SW 1271 (cell line): ENCODE measurements around the gene PCA3.
A peak's percentile ranks its signal among the peaks of the same experiment; 100 is the strongest.
"Not testable (repeated sequence)": the region's sequence is repeated elsewhere in the genome, so short reads cannot be mapped to it uniquely, and the experiment has no call there.

Experiments used
- DNase-seq, 2 experiments: peaks; one replicate each; lab custom pipeline; 2025; lab: John Stamatoyannopoulos, UW

PCA3 gene

DNA sequence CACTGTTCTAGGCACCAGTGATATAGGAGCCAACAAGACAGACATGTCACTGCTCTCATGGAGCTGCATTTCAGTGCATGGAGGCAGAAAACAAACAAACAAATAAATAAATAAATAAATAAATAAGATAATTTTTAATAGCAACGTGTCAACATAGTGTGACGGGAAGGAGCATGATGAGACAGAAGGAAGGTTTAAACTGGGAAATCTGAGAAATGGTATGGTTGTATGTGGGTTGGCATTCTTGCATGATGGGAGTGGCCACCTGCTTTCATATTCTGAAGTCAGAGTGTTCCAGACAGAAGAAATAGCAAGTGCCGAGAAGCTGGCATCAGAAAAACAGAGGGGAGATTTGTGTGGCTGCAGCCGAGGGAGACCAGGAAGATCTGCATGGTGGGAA, at the start of gene PCA3:
Gene PCA3 (plus strand): TSS at position 301 of the 400 bp plus-strand sequence.
- no peak for DNase-seq

- no peak for DNase-seq
These were observed 48.1 kb upstream of the PCA3 start for GRCh38 chr9:76716085-76716672.

- DNase-seq: no peak
These were observed 47.1 kb upstream of the PCA3 start for GRCh38 chr9:76717176-76717575.

DNA sequence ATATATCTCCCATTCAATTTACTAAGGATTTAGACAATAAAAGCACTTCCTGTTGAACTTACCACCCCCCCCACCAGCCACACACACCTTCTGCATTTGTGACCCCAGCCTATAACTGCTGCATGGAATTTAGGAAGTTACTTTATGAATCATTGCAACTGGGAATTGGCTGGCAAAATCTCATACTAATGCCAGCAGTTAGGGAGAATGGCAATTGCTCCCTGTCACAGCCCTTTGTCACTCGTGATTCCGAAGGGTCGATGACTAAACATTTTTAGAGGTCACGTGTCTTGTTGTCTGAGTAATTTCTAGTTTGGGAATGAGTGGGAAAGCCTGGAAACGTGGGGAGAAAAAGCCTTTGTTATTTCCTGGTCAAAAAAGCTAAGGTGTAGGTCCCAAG, 46.6 kb upstream of the PCA3 start:
- DNase-seq: no peak

DNA sequence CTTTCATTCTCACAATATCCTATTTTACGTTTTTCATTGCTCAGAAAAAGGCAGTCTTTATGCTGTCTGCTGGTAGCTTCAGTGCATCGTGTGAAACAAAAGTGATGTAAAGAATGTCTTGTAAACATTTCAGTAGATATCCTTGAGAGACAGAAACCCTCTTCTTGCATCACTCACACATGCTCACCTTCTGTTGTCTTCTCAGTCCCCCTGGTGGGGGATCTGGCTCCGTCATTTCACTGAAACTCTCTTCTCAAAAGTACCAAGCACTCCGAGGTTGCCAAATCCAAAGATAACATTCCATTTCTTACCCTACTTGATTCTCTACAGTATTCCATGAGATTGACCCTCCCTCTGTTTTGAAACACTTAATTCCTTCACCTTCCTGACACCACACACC, 46.1 kb upstream of the PCA3 start:
- DNase-seq: no peak

DNA sequence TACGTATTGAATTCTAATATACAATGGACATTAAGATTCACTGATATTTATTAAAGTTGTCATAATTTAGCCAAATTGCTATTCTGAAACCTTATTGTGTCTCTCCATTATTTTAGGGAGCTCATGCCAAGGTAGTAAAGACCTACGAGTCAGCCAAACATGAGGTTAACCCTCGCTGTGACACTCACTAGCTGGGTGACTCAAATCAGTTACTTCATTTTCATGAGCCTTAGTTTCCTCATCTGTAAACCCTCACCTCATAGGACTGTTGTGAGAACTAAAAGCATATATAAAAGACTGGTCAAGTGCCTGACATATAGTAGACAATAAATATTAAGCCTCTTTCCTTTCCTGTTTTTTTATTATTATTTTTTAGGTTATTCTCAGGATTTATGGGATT, 44.0 kb upstream of the PCA3 start:
- no peak for DNase-seq

- no peak for DNase-seq
These were observed 39.2 kb upstream of the PCA3 start for GRCh38 chr9:76725011-76725546.

DNA sequence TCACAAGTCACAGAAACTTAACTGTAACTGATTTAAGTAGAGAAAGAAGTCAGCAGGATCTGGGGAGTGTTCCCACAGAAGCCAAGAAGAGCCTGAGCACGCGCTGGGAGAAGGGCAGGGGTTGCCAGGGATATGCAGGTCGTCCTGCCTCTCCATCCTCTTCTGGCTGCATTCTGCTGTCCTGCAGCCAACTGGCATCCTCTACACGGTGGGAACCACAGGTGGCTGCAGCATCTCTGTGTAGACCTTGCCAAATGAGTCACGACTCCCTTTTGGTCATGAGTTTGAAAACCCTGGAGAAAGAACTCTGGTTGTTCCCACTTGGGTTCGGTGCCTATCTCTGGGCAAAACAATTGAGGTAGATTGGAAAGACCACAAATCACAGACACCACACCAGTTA, 38.4 kb upstream of the PCA3 start:
- no peak for DNase-seq

DNA sequence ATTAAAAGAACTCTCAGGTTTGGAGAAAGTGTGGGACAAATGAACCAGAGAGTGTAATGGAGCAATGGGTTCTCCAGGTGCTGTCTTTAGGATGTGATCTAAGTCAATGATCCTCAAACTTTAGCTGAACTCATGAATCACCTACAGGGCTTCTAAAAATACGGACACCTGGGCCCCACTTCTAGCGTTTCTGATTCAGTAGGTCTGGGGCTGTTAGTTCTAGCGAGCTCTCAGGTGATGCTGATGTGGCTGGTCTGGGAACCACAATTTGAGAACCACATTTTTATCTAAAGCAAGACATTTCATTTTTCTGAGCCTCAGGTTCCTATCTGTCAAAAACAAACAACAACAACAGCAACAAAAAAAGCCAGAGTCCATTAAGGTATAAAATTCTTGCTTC, 35.1 kb upstream of the PCA3 start:
- no peak for DNase-seq

DNA sequence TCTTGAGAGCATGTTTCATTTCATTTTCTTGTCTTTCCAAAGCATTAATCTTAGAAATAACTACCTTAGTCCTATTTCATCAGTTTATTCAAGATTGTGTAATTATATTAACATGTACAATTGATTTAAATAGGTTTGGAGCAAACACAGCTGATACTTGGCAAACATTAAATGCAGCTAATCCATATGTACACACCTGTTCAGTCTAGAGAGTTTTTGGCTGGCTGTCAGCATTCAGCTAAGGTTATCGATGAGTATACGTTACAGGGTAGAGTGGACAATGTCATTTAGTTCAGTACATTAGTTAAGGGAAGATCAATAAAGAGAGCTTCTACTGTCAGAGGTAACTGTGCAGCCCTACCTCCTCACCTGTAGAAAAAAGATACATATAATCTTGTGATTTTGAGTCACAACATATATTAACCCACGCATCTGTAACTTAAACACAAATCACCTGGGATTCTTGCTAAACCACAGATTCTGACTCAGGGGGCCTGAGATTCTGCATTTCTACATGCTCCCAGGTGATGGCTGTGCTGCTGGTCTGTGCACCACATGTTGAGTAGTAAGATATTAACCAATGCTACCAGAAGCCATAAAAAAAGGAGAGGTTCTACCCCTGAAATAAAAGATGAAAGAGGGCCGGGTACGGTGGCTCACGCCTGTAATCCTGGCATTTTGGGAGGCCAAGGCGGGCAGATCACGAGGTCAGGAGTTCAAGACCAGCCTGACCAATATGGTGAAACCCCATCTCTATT, 34.1 kb upstream of the PCA3 start:
- no peak for DNase-seq

DNA sequence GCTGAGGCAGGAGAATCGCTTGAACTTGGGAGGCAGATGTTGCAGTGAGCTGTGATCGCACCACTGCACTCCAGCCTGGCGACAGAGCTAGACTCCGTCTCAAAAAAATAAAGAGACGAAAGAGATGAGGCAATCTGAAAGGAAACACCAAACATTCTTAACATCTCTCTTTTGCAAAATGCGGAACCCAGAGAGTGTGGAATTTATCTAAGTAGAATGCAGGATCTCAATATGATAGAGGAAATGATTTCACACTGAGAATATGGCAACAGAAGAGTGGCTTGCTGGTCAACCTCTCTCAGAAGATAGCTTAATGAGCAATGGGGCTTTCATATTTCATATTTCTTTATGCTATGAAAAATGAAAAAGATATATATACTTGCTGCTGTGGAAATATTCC, 33.4 kb upstream of the PCA3 start:
- DNase-seq: no peak

- no peak for DNase-seq
These were observed 31.8 kb upstream of the PCA3 start for GRCh38 chr9:76732341-76732958.

DNA sequence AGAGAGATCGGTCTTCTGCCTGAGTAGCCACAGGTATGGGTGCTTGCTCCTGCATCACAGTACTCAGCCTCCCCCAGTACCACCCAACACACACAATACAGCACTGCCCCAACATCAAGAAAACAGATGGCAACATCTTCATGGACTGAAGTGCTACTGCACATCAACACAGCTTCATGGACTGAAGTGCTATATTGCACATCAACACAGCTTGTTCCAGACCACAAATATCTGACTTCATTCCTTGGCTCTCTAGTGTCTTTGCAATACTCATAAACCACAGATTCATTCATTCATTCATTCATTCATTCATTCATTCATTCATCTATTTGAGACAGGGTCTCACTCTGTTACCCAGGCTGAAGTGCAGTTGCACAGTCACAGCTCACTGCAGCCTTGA, 31.1 kb upstream of the PCA3 start:
- DNase-seq: no peak

- no peak for DNase-seq
These were observed 29.5 kb upstream of the PCA3 start for GRCh38 chr9:76734716-76735115.

DNA sequence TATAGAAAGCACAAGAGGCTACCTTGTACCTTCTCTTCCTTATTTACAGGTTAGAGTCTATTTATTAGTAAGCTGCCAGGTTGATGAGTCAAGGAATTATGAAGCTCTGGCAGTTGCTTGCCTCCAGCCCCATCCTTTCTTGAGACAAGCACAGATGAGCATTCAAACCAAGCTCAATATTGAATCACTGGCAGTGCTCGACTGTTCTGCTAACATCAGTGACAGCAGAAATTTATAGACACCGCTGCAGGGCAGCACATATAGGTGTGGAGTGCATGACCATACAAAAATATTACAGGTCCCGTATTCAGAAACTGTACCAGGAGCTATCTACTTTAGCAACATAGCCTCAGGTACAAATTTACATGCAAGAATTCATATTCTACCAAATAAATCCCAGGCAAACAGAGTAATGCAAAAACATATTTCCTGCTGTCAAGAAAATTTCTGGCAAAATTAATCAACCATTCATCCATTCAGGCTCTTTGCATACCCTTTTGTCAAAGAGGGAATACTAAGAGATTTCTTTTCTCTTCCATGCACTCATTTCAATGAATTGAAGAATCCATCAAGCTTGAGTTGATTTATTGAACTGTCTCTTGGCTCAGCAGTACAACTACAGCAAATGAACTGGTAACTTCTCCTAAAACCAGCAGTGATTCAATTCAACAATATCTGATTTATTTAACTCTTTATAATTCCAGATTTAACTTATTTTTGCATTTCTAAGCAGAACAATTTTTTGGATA, 26.9 kb upstream of the PCA3 start:
- DNase-seq: no peak

DNA sequence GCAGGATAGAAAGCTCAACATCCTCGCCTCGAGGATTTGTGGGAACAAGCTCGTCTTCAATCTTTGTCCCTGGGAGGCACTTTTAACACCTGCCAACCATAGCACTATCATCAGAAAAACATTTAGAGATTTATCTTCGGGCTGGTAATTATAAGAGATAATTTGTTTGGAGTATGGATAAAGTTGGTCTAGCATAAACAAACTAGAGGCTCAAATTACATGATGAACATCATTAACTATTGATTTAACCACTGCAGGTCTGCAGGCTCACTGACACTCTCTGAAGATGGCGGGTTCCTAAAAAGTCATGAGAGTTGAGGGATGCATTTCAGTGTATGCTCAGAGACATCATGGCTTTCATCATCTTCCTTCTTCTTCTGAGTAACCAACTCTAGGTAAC, 25.8 kb upstream of the PCA3 start:
- DNase-seq: no peak

- DNase-seq: no peak
These were observed 22.7 kb upstream of the PCA3 start for GRCh38 chr9:76741524-76741923.

GRCh38 chr9:76742890-76743289, 21.3 kb upstream of the PCA3 start:
- DNase-seq: not testable (repeated sequence)

DNA sequence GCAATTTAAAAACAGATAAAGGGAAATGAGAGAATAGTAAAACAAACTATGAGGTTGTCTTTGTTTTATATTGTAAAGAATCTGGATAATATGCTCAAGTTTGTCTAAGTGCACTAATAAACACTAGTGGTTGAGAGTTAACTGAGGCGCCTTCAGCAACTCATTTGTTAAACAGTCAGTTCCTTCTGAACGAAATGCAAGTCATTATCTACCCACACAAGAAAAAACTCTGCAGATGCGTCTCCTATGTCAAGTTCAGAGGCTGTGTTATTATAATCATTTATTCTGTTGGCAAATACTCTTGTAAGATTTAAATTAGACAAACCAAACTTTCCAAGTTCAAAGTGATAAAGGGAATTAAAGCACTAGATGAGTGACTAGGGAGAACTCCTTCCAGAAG, 20.3 kb upstream of the PCA3 start:
- no peak for DNase-seq

DNA sequence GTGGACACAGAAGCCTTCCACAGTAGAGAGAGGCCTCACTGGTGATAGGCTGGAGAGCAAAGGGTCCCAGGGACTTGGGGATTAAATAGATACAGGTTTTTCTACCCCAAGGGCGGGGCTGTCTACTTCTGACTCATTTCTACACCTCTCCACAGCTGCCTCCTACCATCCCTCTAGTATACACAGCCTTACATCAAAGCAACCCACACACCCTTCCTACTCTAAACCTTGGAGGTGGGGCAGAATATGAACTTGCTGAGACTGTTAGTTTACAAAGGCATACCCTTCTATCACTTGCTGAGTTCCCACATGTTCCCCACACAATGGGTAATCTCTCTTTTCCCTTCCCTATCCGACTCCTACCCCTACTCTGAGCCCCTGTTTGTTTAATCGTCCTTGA, 19.9 kb upstream of the PCA3 start:
- no peak for DNase-seq

DNA sequence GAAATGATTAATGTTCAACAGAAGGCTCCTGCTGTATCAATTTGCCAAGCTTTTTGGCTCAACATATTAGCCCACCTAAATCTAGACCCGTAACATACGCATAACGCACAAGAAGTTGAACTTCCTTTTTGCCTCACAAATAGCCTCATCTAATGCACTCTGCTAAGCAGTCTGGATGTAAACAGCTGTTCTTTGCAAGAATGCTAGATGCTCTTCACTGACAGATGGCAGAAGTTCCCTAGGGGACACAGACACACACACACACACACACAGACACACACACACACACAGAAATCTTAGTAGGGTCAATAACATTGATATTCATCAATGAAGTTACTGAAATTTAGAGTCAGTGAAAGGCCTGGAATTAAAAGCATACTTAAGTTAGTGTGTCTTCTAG, 13.2 kb upstream of the PCA3 start:
- DNase-seq: no peak

DNA sequence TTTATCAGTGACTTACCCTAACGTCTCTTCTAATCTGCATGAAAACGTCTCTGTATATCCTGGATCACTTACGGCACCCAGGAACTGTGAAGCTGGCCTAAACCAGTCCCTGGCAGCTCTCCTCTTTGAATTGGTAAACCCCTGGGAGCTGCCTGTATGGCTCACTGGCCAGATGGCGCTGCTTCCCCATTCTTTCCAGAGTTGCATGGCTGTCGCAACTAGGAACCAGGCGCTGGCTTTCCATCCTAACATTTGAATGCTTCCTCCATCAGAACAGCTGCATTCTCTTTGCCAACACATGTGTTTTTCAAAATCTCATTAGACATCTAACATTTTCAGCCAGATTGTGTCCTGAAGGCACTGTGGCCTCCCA, 8.0 kb upstream of the PCA3 start:
- peak in 1 of 2 experiments; percentile 8 for DNase-seq
